H9 (cell line): ENCODE data around the gene EDIL3. TPM values are rescaled to one million over a fixed set of nuclear protein-coding genes. Genes with fewer than 3 reads are reported as not detected.

Experiments used
- DNase-seq: peaks from one replicate; pipeline ENCODE4 v3.0.0-alpha.2; 2017
- H2AFZ ChIP-seq: one replicate; pipeline ENCODE4 v1.6.1; 2013; ENCODE audit warnings: mild to moderate bottlenecking, low read length, control low read depth, moderate library complexity
- H2AK5ac ChIP-seq: 2 replicates; pipeline ENCODE4 v1.6.1; 2013; ENCODE audit warnings: low read length, control low read depth, mixed read lengths; ENCODE audit not compliant: insufficient read length
- H2BK120ac ChIP-seq: one replicate; pipeline ENCODE4 v1.6.1; 2013; ENCODE audit warnings: low read depth, mild to moderate bottlenecking, low read length, control low read depth, inconsistent platforms; ENCODE audit not compliant: poor library complexity, severe bottlenecking
- H2BK12ac ChIP-seq: 2 replicates; pipeline ENCODE4 v1.6.1; 2013; ENCODE audit warnings: low read length, control low read depth, mixed read lengths, low read depth; ENCODE audit not compliant: insufficient read length
- H2BK15ac ChIP-seq: 2 replicates; pipeline ENCODE4 v1.6.1; 2013; ENCODE audit warnings: low read depth, low read length, control low read depth
- H2BK20ac ChIP-seq: one replicate; pipeline ENCODE4 v1.6.1; 2013; ENCODE audit warnings: low read depth, mild to moderate bottlenecking, low read length, control low read depth, inconsistent platforms; ENCODE audit not compliant: poor library complexity, severe bottlenecking
- H2BK5ac ChIP-seq: 2 replicates; pipeline ENCODE4 v1.6.1; 2013; ENCODE audit warnings: low read length, control low read depth, mixed read lengths; ENCODE audit not compliant: insufficient read length
- H3K14ac ChIP-seq: 2 replicates; pipeline ENCODE4 v1.6.1; 2013; ENCODE audit warnings: low read length, control low read depth; ENCODE audit not compliant: insufficient read depth
- H3K18ac ChIP-seq: 2 replicates; pipeline ENCODE4 v1.6.1; 2013; ENCODE audit warnings: low read depth, mild to moderate bottlenecking, mixed read lengths, low read length, control low read depth; ENCODE audit not compliant: insufficient read length
- H3K23ac ChIP-seq: 2 replicates; pipeline ENCODE4 v1.6.1; 2013; ENCODE audit warnings: low read length, control low read depth, mixed read lengths, low read depth; ENCODE audit not compliant: insufficient read length
- H3K23me2 ChIP-seq: 2 replicates; pipeline ENCODE4 v1.6.1; 2013; ENCODE audit warnings: low read depth, mild to moderate bottlenecking, mixed read lengths, low read length, control low read depth; ENCODE audit not compliant: insufficient read length, poor library complexity, severe bottlenecking
- H3K27ac ChIP-seq: 2 replicates; pipeline ENCODE4 v1.5.1; 2013; ENCODE audit warnings: low read length, control low read depth, mixed read lengths, low read depth; ENCODE audit not compliant: insufficient read length
- H3K27me3 ChIP-seq: 2 replicates; pipeline ENCODE4 v1.6.1; 2013; ENCODE audit warnings: low read length, control low read depth, inconsistent platforms; ENCODE audit not compliant: insufficient read depth
- H3K4ac ChIP-seq: 2 replicates; pipeline ENCODE4 v1.6.1; 2013; ENCODE audit warnings: low read depth, mild to moderate bottlenecking, control low read depth, inconsistent platforms, low read length, moderate library complexity
- H3K4me1 ChIP-seq: 2 replicates; pipeline ENCODE4 v1.6.1; 2013; ENCODE audit warnings: low read length, control low read depth, inconsistent platforms; ENCODE audit not compliant: insufficient read depth
- H3K4me2 ChIP-seq: 2 replicates; pipeline ENCODE4 v1.6.1; 2013; ENCODE audit warnings: low read length, control low read depth, mixed read lengths; ENCODE audit not compliant: insufficient read length, insufficient read depth
- H3K56ac ChIP-seq: 2 replicates; pipeline ENCODE4 v1.6.1; 2013; ENCODE audit warnings: low read depth, mild to moderate bottlenecking, mixed read lengths, low read length, control low read depth; ENCODE audit not compliant: insufficient read length
- H3K79me1 ChIP-seq: 2 replicates; pipeline ENCODE4 v1.6.1; 2013; ENCODE audit warnings: low read depth, mild to moderate bottlenecking, moderate library complexity, low read length, control low read depth, inconsistent platforms; ENCODE audit not compliant: insufficient read depth, poor library complexity, severe bottlenecking
- H3K79me2 ChIP-seq: 2 replicates; pipeline ENCODE4 v1.6.1; 2013; ENCODE audit warnings: low read length, control low read depth, inconsistent platforms; ENCODE audit not compliant: insufficient read depth
- H3K9ac ChIP-seq: 2 replicates; pipeline ENCODE4 v1.6.1; 2013; ENCODE audit warnings: low read length, control low read depth, mixed read lengths; ENCODE audit not compliant: insufficient read length; ENCODE audit errors: extremely low read depth
- H3K9me3 ChIP-seq: one replicate; pipeline ENCODE4 v1.6.1; 2013; ENCODE audit warnings: low read depth, low read length, inconsistent platforms; ENCODE audit not compliant: control insufficient read depth
- H3T11ph ChIP-seq: one replicate; pipeline ENCODE4 v1.6.1; 2013; ENCODE audit warnings: mild to moderate bottlenecking, low read length, control low read depth, inconsistent platforms
- H4K20me1 ChIP-seq: one replicate; pipeline ENCODE4 v1.6.1; 2013; ENCODE audit not compliant: control insufficient read depth, insufficient read length, insufficient read depth
- H4K5ac ChIP-seq: 2 replicates; pipeline ENCODE4 v1.6.1; 2013; ENCODE audit warnings: low read depth, mild to moderate bottlenecking, mixed read lengths, low read length, control low read depth; ENCODE audit not compliant: insufficient read length
- H4K8ac ChIP-seq: replicated peaks from 2 replicates; pipeline ENCODE4 v1.6.1; 2013; ENCODE audit warnings: low read length, control low read depth, mixed read lengths, low read depth; ENCODE audit not compliant: insufficient read length
- H4K91ac ChIP-seq: 2 replicates; pipeline ENCODE4 v1.6.1; 2013; ENCODE audit warnings: low read depth, mild to moderate bottlenecking, moderate library complexity, mixed read lengths, low read length, control low read depth; ENCODE audit not compliant: insufficient read length
- H3K27ac Mint-ChIP-seq, 3 experiments: 2 replicates in 2 of 3; 3 replicates in 1 of 3; pipeline ENCODE4 v1.8.0; 2020 to 2021; ENCODE audit warnings: mixed read lengths in 3 of 3, mild to moderate bottlenecking in 1 of 3, moderate library complexity in 1 of 3
- H3K27me3 Mint-ChIP-seq: 2 replicates; pipeline ENCODE4 v1.8.0; 2021; ENCODE audit warnings: low read depth, mild to moderate bottlenecking, moderate library complexity, mixed read lengths
- H3K36me3 Mint-ChIP-seq, 3 experiments: 2 replicates in 2 of 3; 3 replicates in 1 of 3; pipeline ENCODE4 v1.8.0; 2020 to 2021; ENCODE audit warnings: low read depth in 3 of 3, mixed read lengths in 3 of 3; ENCODE audit not compliant: insufficient read depth in 1 of 3
- H3K4me1 Mint-ChIP-seq, 2 experiments: 2 replicates each; pipeline ENCODE4 v1.8.0; 2020; ENCODE audit warnings: mixed read lengths in 2 of 2
- H3K4me3 Mint-ChIP-seq, 2 experiments: 2 replicates in 1 of 2; 3 replicates in 1 of 2; pipeline ENCODE4 v1.8.0; 2020 to 2021; ENCODE audit warnings: mild to moderate bottlenecking in 2 of 2, mixed read lengths in 2 of 2, moderate library complexity in 1 of 2
- H3K9me3 Mint-ChIP-seq, 2 experiments: 2 replicates in 1 of 2; 3 replicates in 1 of 2; pipeline ENCODE4 v1.8.0; 2020; ENCODE audit warnings: mild to moderate bottlenecking in 2 of 2, mixed read lengths in 2 of 2, moderate library complexity in 1 of 2
- CTCF ChIP-seq: fragments of 200-600 bp; sonication (generic); conservative IDR thresholded peaks from 3 replicates; pipeline ENCODE4 v1.8.0; 2021; ENCODE audit warnings: antibody characterized with exemption, mild to moderate bottlenecking
- total RNA-seq: library from RNA; stranded (reverse); gene quantifications from 2 replicates; pipeline ENCODE4 v1.2.1, GENCODE V29; 2021

Gene EDIL3
- total RNA-seq, 1 experiment from 2014 or later = 61.9 TPM

GRCh38 chr5:83972236-83972635 lies 412.4 kb downstream of the EDIL3 start:
- H3K79me1 ChIP-seq = no peaks in the 10 kb centered on the region
- no peaks in the 10 kb centered on the region for H3K27me3 ChIP-seq
- no peak overlapping the region for H3K27ac ChIP-seq
- no peak overlapping the region for H2BK5ac ChIP-seq
- H3K14ac ChIP-seq = no peak overlapping the region
- H3K23ac ChIP-seq = no peak overlapping the region
- no peak overlapping the region for H3K9ac ChIP-seq
- H3K4me1 ChIP-seq = no peaks in the 10 kb centered on the region; the same call in 1 of the 2 replicates
- H3K79me2 ChIP-seq = no peaks in the 10 kb centered on the region
- no peak overlapping the region for H2AFZ ChIP-seq
- no peak overlapping the region for H4K5ac ChIP-seq
- H3K4me2 ChIP-seq = no peak overlapping the region
- no peak overlapping the region for H3K18ac ChIP-seq
- H3K4me1 Mint-ChIP-seq = peaks cover 19 to 20% of the 10 kb centered on the region in 2 experiments
- H2AK5ac ChIP-seq = no peak overlapping the region
- H3K9me3 Mint-ChIP-seq = no peaks in the 10 kb centered on the region
- H3K4me3 Mint-ChIP-seq = no peak overlapping the region
- no peak for TF ChIP-seq CTCF
- no peak overlapping the region for H3T11ph ChIP-seq
- DNase-seq = no peak
- no peaks in the 10 kb centered on the region for H3K36me3 Mint-ChIP-seq
- H2BK120ac ChIP-seq = no peak overlapping the region
- H3K4ac ChIP-seq = no peak overlapping the region
- H3K23me2 ChIP-seq = no peaks in the 10 kb centered on the region
- H2BK20ac ChIP-seq = no peak overlapping the region
- no peak overlapping the region for H3K56ac ChIP-seq
- H3K27me3 Mint-ChIP-seq = no peaks in the 10 kb centered on the region
- no peak overlapping the region for H4K8ac ChIP-seq
- peak overlapping the region in 1 of 3 experiments; percentile 90; a peak in 2 of 7 replicates for H3K27ac Mint-ChIP-seq
- H3K9me3 ChIP-seq = no peaks in the 10 kb centered on the region
- no peak overlapping the region for H4K91ac ChIP-seq
- no peak overlapping the region for H2BK15ac ChIP-seq
- no peak overlapping the region for H2BK12ac ChIP-seq
- no peaks in the 10 kb centered on the region for H4K20me1 ChIP-seq
